ENCODE data around the gene PLXNA2. TPM values are rescaled to one million over a fixed set of nuclear protein-coding genes. Genes with fewer than 3 reads are reported as not detected.

The PLXNA2 gene
- total RNA-seq, 1 donor from 2014 or later, result 17.7 TPM

DNA sequence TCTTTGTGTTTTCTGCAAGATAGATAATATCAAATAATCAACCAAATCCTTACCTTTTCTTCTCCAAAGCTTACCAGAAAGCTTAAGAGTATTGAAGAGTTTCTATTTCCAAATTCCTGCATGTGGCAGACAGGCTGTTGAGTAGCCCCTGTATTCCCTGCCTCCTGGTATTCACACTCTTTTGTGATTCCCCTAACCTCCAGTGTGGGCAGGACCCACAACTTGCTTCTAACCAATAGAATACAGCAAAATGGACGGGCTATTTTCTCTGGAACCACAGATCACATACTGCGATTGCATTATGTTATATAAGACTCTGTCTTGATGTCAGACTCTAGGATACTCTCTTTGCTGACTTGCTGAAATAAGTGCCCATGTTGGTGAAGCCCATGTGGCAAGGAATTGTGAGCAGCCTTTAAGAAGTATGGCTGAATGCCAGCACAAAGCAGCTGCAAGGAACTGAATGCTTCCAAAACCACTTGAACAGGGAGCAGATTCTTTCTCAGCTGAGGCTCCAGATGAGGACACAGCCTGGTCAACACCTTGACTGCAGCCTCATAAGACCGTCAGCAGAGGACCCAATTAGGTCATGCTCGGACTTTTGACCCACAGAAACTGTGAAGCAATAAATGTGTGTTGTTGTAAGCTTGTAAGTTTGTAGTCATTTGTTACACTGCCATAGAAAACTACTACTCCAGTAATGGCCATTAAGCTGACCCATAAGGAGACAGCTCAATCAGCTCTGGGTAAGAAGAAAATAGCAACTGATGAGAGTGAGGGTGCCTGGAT, 47.9 kb upstream of the PLXNA2 start:
- H3K4me3 Mint-ChIP-seq (ENCODE audit: unreplicated experiment), result no peak overlapping the region
- Histone ChIP-seq H2AFZ (ENCODE audit: low read depth, low read length) (no peak overlapping the region), H3K27me3 (ENCODE audit: insufficient read depth, low read length) (peaks cover 5% of the 10 kb centered on the region), H3K4me3 (ENCODE audit: insufficient read depth, low read depth, low read length) (no peak overlapping the region), H3K4me1 (ENCODE audit: insufficient read depth, low read length) (no peaks in the 10 kb centered on the region), H3K27ac (ENCODE audit: low read depth, low read length) (no peak overlapping the region), H3K9ac (ENCODE audit: low read length) (no peak overlapping the region), H3K9me3 (ENCODE audit: insufficient read depth, low read depth, low read length) (no peaks in the 10 kb centered on the region), H3K4me2 (ENCODE audit: low read length) (no peak overlapping the region), H3K36me3 (ENCODE audit: insufficient read depth, low read length) (no peaks in the 10 kb centered on the region), H4K20me1 (ENCODE audit: insufficient read depth, low read length) (no peaks in the 10 kb centered on the region), H3K79me2 (ENCODE audit: insufficient read depth, low read length) (no peaks in the 10 kb centered on the region)
- H3K27ac Mint-ChIP-seq (ENCODE audit: unreplicated experiment), result no peak overlapping the region
- H3K27me3 Mint-ChIP-seq (ENCODE audit: low read depth, unreplicated experiment), result peaks cover 15% of the 10 kb centered on the region
- DNase-seq (ENCODE audit: low read depth) (no peak), FAIRE-seq (no peak)
- H3K36me3 Mint-ChIP-seq (ENCODE audit: low read depth, unreplicated experiment), result peaks cover 2% of the 10 kb centered on the region
- no peaks in the 10 kb centered on the region for H3K9me3 Mint-ChIP-seq (ENCODE audit: unreplicated experiment)
- no peak for TF ChIP-seq EZH2 (IDR thresholded peaks at IDR 0.05; ENCODE audit: insufficient read depth, low read length)
- TF ChIP-seq, protein P1, sequence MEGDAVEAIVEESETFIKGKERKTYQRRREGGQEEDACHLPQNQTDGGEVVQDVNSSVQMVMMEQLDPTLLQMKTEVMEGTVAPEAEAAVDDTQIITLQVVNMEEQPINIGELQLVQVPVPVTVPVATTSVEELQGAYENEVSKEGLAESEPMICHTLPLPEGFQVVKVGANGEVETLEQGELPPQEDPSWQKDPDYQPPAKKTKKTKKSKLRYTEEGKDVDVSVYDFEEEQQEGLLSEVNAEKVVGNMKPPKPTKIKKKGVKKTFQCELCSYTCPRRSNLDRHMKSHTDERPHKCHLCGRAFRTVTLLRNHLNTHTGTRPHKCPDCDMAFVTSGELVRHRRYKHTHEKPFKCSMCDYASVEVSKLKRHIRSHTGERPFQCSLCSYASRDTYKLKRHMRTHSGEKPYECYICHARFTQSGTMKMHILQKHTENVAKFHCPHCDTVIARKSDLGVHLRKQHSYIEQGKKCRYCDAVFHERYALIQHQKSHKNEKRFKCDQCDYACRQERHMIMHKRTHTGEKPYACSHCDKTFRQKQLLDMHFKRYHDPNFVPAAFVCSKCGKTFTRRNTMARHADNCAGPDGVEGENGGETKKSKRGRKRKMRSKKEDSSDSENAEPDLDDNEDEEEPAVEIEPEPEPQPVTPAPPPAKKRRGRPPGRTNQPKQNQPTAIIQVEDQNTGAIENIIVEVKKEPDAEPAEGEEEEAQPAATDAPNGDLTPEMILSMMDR (IDR thresholded peaks at IDR 0.05; ENCODE audit: insufficient read depth, low read depth, low read length), result no peak
- no peaks in the 10 kb centered on the region for H3K4me1 Mint-ChIP-seq (ENCODE audit: low read depth, unreplicated experiment)

DNA sequence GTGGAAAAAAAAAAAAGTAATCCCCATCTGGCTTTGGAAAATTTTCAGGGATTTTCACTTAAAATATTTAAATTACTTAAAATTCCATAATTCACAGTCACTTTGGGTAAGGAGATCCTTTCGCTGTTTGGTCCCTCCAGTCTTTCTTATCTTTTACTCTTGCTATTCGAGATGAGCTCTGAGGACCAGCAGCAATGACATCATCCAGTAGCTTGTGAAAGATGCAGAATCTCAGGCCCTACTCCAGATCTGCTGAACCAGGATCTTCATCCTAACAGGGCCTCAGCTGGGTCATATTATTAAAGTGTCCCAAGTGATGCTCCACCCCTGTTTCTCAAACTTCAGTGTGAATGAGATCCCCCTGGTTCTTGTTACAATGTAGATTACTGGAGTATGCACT, 46.9 kb upstream of the PLXNA2 start:
- no peak for FAIRE-seq
- H3K27me3 ChIP-seq (ENCODE audit: insufficient read depth, low read length), result peaks cover 5% of the 10 kb centered on the region
- H3K27ac Mint-ChIP-seq (ENCODE audit: unreplicated experiment), result no peak overlapping the region

More for the DNA sequence above, 46.9 kb upstream of the PLXNA2 start:
- Mint-ChIP-seq H3K4me3 (ENCODE audit: unreplicated experiment) (no peak overlapping the region), H3K9me3 (ENCODE audit: unreplicated experiment) (no peaks in the 10 kb centered on the region), H3K27me3 (ENCODE audit: low read depth, unreplicated experiment) (peaks cover 17% of the 10 kb centered on the region), H3K4me1 (ENCODE audit: low read depth, unreplicated experiment) (no peaks in the 10 kb centered on the region), H3K36me3 (ENCODE audit: low read depth, unreplicated experiment) (peaks cover 2% of the 10 kb centered on the region)
- Histone ChIP-seq H2AFZ (ENCODE audit: low read depth, low read length) (no peak overlapping the region), H3K4me3 (ENCODE audit: insufficient read depth, low read depth, low read length) (no peak overlapping the region), H3K79me2 (ENCODE audit: insufficient read depth, low read length) (no peaks in the 10 kb centered on the region), H3K4me2 (ENCODE audit: low read length) (no peak overlapping the region), H3K4me1 (ENCODE audit: insufficient read depth, low read length) (no peaks in the 10 kb centered on the region), H3K9ac (ENCODE audit: low read length) (no peak overlapping the region), H3K27ac (ENCODE audit: low read depth, low read length) (no peak overlapping the region), H3K9me3 (ENCODE audit: insufficient read depth, low read depth, low read length) (no peaks in the 10 kb centered on the region), H3K36me3 (ENCODE audit: insufficient read depth, low read length) (no peaks in the 10 kb centered on the region), H4K20me1 (ENCODE audit: insufficient read depth, low read length) (no peaks in the 10 kb centered on the region)
- DNase-seq (ENCODE audit: low read depth), result no peak
- TF ChIP-seq, protein P1 (IDR thresholded peaks at IDR 0.05; ENCODE audit: insufficient read depth, low read depth, low read length), result no peak

All from astrocyte (in vitro differentiated cells and primary cell).